Neural cell (in vitro differentiated cells): ENCODE data around the gene FILIP1L. TPM values are rescaled to one million over a fixed set of nuclear protein-coding genes. Genes with fewer than 3 reads are reported as not detected.

Experiments
- H2AFZ ChIP-seq: fragments of 200-600, 300-800 bp; sonication (generic), shearing (Covaris generic); 2 replicates; pipeline ENCODE4 v1.6.0; 2014; ENCODE audit warnings: low read depth, mild to moderate bottlenecking, antibody characterized with exemption, low read length, moderate library complexity
- H3F3A ChIP-seq: fragments of 200-600 bp; shearing (Covaris generic); 2 replicates; pipeline ENCODE4 v1.6.1; 2016; ENCODE audit warnings: mild to moderate bottlenecking, moderate library complexity, mixed read lengths, antibody characterized with exemption, low read length; ENCODE audit not compliant: insufficient read depth, poor library complexity, severe bottlenecking
- H3K27ac ChIP-seq: fragments of 200-600, 300-800 bp; sonication (generic), shearing (Covaris generic); 2 replicates; pipeline ENCODE4 v1.5.1; 2014; ENCODE audit warnings: mild to moderate bottlenecking, low read length, moderate library complexity
- H3K27me3 ChIP-seq: fragments of 300-800, 200-600 bp; sonication (generic), shearing (Covaris generic); 2 replicates; pipeline ENCODE4 v1.6.0; 2014; ENCODE audit warnings: mild to moderate bottlenecking, low read depth, low read length, moderate library complexity; ENCODE audit not compliant: insufficient read depth
- H3K36me3 ChIP-seq: fragments of 300-800, 200-600 bp; sonication (generic), shearing (Covaris generic); 2 replicates; pipeline ENCODE4 v1.5.1; 2014; ENCODE audit warnings: mild to moderate bottlenecking, antibody characterized with exemption, low read length, moderate library complexity; ENCODE audit not compliant: insufficient read depth
- H3K4me2 ChIP-seq: fragments of 300-800, 200-600 bp; sonication (generic), shearing (Covaris generic); 2 replicates; pipeline ENCODE4 v1.6.0; 2014; ENCODE audit warnings: mild to moderate bottlenecking, low read length
- H3K4me3 ChIP-seq: fragments of 300-800, 200-600 bp; sonication (generic), shearing (Covaris generic); 2 replicates; pipeline ENCODE4 v1.5.1; 2014; ENCODE audit warnings: mild to moderate bottlenecking, low read length, moderate library complexity
- H3K79me2 ChIP-seq: fragments of 200-600 bp; shearing (Covaris generic); replicated peaks from 2 replicates; pipeline ENCODE4 v1.6.0; 2014; ENCODE audit warnings: mild to moderate bottlenecking, low read length, moderate library complexity; ENCODE audit not compliant: insufficient read depth
- H3K9ac ChIP-seq: fragments of 300-800, 200-600 bp; sonication (generic), shearing (Covaris generic); 2 replicates; pipeline ENCODE4 v1.6.1; 2016; ENCODE audit warnings: mild to moderate bottlenecking, low read length, mixed read lengths
- H3K9me2 ChIP-seq: fragments of 200-600 bp; shearing (Covaris generic); 2 replicates; pipeline ENCODE4 v1.6.1; 2016; ENCODE audit warnings: mild to moderate bottlenecking, low read length, mixed read lengths; ENCODE audit not compliant: insufficient read depth
- H3K9me3 ChIP-seq: fragments of 200-600, 300-800 bp; sonication (generic), shearing (Covaris generic); 2 replicates; pipeline ENCODE4 v1.6.1; 2016; ENCODE audit warnings: mild to moderate bottlenecking, mixed run types, low read length, moderate library complexity, mixed read lengths
- H4K20me1 ChIP-seq: fragments of 200-600 bp; shearing (Covaris generic); 2 replicates; pipeline ENCODE4 v1.6.1; 2016; ENCODE audit warnings: mild to moderate bottlenecking, mixed run types; ENCODE audit not compliant: insufficient read depth
- CTCF ChIP-seq: fragments of 450-650 bp; IDR thresholded peaks from 2 replicates; pipeline ENCODE4 v1.5.1; 2014; ENCODE audit warnings: antibody characterized with exemption, mild to moderate bottlenecking, moderate library complexity; ENCODE audit not compliant: poor library complexity, severe bottlenecking
- EP300 ChIP-seq: fragments of 450-650 bp; conservative IDR thresholded peaks from 2 replicates; pipeline ENCODE4 v1.6.1; 2014; ENCODE audit warnings: antibody characterized with exemption, mild to moderate bottlenecking, moderate library complexity; ENCODE audit not compliant: poor library complexity, severe bottlenecking
- EZH2 ChIP-seq: fragments of 200-600, 300-800 bp; shearing (Covaris generic), sonication (generic); IDR thresholded peaks from 2 replicates; pipeline ENCODE4 v1.6.1; 2014; ENCODE audit warnings: antibody characterized with exemption, low read length, borderline replicate concordance, mild to moderate bottlenecking; ENCODE audit not compliant: insufficient read depth, poor library complexity, severe bottlenecking
- MXI1 ChIP-seq: fragments of 450-650 bp; conservative IDR thresholded peaks from 2 replicates; pipeline ENCODE4 v1.6.1; 2014; ENCODE audit warnings: antibody characterized with exemption, mild to moderate bottlenecking; ENCODE audit not compliant: poor library complexity, severe bottlenecking
- POLR2AphosphoS5 ChIP-seq: IDR thresholded peaks from 2 replicates; pipeline ENCODE4 v1.6.1; 2012
- RAD21 ChIP-seq: fragments of 450-650 bp; conservative IDR thresholded peaks from 2 replicates; pipeline ENCODE4 v1.6.1; 2014; ENCODE audit warnings: antibody characterized with exemption, mild to moderate bottlenecking, moderate library complexity
- REST ChIP-seq: IDR thresholded peaks from 2 replicates; pipeline ENCODE4 v1.6.1; 2012; ENCODE audit warnings: borderline replicate concordance
- SMC3 ChIP-seq: fragments of 450-650 bp; conservative IDR thresholded peaks from 2 replicates; pipeline ENCODE4 v1.6.1; 2014; ENCODE audit warnings: antibody characterized with exemption, mild to moderate bottlenecking, moderate library complexity; ENCODE audit not compliant: poor library complexity
- TAF1 ChIP-seq: IDR thresholded peaks from 2 replicates; pipeline ENCODE4 v1.6.1; 2012; ENCODE audit warnings: low read depth
- polyA plus RNA-seq: library from polyadenylated mRNA; depleted of rRNA; stranded (reverse); fragments of >200 nt; gene quantifications from 2 replicates; pipeline ENCODE4 v1.2.3, GENCODE V29; 2014

Gene FILIP1L
- polyA plus RNA-seq, 1 donor from 2014 or later = 0.27 TPM

GRCh38 chr3:100100425-100100824 lies 13.9 kb downstream of the FILIP1L start:
- H3K9me3 ChIP-seq = no peaks in the 10 kb centered on the region
- H3K79me2 ChIP-seq = no peaks in the 10 kb centered on the region
- no peak overlapping the region for H3K27ac ChIP-seq
- H3K27me3 ChIP-seq = no peaks in the 10 kb centered on the region
- H3K9ac ChIP-seq = no peak overlapping the region
- H4K20me1 ChIP-seq = no peaks in the 10 kb centered on the region
- no peaks in the 10 kb centered on the region for H3F3A ChIP-seq
- no peaks in the 10 kb centered on the region for H3K36me3 ChIP-seq
- no peak overlapping the region for H3K4me3 ChIP-seq
- H3K9me2 ChIP-seq = no peaks in the 10 kb centered on the region
- no peak overlapping the region for H3K4me2 ChIP-seq
- H2AFZ ChIP-seq = no peak overlapping the region
- TF ChIP-seq RAD21 = no peak
- TF ChIP-seq MXI1 = no peak
- no peak for TF ChIP-seq SMC3
- no peak for TF ChIP-seq REST
- TF ChIP-seq POLR2AphosphoS5 = no peak
- no peak for TF ChIP-seq CTCF
- no peak for TF ChIP-seq EZH2
- no peak for TF ChIP-seq EP300
- TF ChIP-seq TAF1 = no peak

- Histone ChIP-seq H3K9me3 (no peaks in the 10 kb centered on the region), H3K9ac (no peak overlapping the region), H4K20me1 (no peaks in the 10 kb centered on the region), H3F3A (no peaks in the 10 kb centered on the region), H3K4me2 (no peak overlapping the region), H3K9me2 (no peaks in the 10 kb centered on the region), H2AFZ (no peak overlapping the region), H3K27ac (no peak overlapping the region), H3K79me2 (no peaks in the 10 kb centered on the region), H3K4me3 (no peak overlapping the region), H3K27me3 (no peaks in the 10 kb centered on the region), H3K36me3 (no peaks in the 10 kb centered on the region)
- no peak for TF ChIP-seq SMC3
- TF ChIP-seq POLR2AphosphoS5 = no peak
- TF ChIP-seq REST = no peak
- no peak for TF ChIP-seq EP300
Measured at GRCh38 chr3:100099621-100100020, 14.7 kb downstream of the FILIP1L start.
